ENCODE results near the gene ENPP4.
A peak's percentile ranks its signal among the peaks of the same experiment; 100 is the strongest.
"Not testable (repeated sequence)": the region's sequence is repeated elsewhere in the genome, so short reads cannot be mapped to it uniquely, and the experiment has no call there.

ENPP4 gene

GRCh38 chr6:46134216-46134615 is 4.4 kb downstream of the ENPP4 start:
- no peak for DNase-seq

DNA sequence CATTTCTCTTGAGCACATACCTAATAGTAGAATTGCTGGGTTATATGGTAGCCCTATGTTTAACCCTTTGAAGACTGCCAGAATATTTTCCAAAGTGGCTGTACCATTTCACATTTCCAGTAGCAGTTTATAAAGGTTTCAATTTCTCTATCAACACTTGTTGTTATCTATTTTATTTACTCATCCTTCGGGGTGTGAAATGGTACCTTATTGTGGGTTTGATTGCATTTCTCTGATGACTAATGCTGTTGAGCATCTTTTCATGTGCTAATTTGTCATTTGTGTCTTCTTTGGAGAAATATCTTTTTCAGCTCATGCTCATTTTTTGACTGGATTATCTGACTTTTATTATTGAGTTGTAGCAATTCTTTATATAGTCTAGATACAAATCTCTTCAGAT is 5.4 kb downstream of the ENPP4 start:
- no peak for DNase-seq

GRCh38 chr6:46136831-46137230 is 7.0 kb downstream of the ENPP4 start:
- DNase-seq: no peak

DNA sequence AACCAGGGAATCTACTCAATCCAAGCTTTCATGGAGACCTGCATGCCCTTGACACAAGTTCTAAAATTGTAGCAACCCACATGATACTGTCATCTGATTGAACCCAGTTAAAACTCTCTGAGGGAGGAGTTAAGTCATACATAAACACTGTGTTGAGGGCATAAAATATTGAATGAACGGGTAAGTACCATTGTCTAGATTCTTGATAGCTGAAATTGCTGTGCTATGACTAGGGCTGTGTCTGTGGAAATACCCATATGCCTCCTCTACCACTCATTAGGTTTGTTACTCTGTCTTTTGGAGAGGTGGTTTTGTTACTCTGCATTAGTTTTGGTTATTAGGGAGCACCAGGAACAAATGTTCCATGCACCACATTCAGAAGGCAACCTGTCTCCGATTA is 7.6 kb downstream of the ENPP4 start:
- no peak for DNase-seq

GRCh38 chr6:46138281-46138680 is 8.5 kb downstream of the ENPP4 start:
- no peak for DNase-seq

GRCh38 chr6:46144270-46144669 is 14.5 kb downstream of the ENPP4 start:
- DNase-seq: no peak

GRCh38 chr6:46149066-46149465 is 19.3 kb downstream of the ENPP4 start:
- DNase-seq: not testable (repeated sequence)

GRCh38 chr6:46156701-46157100 is 26.9 kb downstream of the ENPP4 start:
- no peak for DNase-seq

DNA sequence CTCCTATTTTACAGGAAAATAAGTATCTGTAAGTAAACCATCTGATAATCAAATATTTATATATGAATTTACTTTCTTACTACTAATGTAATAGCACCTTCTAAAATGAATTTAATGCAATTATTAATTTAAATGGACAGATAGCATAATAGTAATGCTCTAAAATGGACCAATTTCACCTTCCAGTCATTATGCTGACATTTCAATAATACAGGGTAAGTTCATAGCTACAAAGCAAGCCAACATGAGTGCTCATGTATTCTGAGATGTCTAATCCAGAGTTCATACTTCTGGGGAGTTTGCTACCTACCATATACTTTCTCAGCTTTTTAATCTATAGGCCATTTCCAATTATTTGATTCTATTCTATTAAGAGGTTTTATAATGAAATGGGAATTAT is 29.4 kb downstream of the ENPP4 start:
- DNase-seq: no peak

DNA sequence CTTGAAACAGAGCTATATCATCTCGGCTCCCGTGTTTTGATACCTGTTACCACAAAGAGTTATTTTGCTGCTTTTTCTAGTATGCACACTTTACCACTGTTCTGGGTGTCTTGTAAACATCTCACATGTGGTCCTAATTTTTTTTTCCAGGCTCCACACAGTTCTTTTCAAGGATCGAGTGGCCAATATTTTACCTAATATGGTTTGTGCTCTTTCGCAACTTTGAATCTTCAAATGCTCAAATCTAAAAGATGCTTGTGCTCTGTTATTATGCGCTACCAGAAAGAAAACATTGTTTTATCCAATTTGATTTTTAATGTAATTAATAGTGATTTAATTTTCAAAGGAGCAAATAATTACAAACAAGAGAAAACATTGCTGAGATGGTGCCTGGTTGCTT is 30.3 kb downstream of the ENPP4 start:
- DNase-seq: no peak

DNA sequence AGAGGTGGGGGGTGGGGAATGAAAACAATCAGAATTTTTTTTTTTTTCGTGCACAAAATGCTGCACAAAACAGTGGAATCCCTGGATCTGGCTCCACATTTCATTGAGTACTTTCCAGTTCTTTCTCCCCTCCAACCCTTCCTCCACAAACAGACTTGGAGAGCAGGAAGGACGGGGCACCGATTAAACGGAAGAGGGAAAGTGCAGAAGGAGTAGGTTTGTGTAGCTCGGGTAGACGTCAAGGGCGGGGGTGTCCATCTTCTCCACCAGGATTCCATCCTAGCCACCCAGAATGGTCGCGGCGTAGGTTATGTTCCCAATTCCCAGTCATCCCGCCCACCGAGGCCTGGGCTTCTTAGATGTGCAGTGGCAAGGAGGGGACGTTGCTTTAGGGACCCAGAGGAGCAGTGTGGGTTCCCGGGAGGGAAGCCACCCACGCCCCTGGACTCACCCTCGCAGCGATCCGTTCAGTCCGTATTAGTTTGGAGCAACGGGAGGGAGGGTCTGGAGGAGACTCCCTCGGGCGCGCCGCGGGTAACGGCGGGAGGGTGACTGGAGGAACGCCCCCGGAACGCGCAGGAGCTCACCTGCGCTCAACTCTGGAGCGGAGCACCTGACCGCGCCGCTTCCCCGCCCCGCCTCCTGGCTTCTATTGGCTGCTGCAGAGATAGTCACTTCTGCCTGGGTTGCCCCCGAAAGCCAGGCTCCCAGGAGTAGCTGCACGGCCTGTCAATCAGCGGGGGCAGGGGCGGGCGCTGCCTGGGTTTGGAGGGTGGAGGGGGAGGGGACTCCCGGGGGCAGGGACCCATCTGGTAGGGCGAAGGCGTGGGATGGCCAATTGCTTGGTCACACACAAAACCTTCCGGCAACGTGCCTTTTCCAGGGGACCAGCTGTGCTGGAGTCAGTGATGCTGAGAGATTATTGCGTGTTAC is 40.8 kb downstream of the ENPP4 start, which contains the start of gene ENPP5:
Gene ENPP5 (minus strand): TSS at position 624 of the 933 bp plus-strand sequence. CDS start 2,718 bp downstream, outside the sequence.
- peak; percentile 74 for DNase-seq

- no peak for DNase-seq
Measured at GRCh38 chr6:46172176-46172575, 42.4 kb downstream of the ENPP4 start.

DNA sequence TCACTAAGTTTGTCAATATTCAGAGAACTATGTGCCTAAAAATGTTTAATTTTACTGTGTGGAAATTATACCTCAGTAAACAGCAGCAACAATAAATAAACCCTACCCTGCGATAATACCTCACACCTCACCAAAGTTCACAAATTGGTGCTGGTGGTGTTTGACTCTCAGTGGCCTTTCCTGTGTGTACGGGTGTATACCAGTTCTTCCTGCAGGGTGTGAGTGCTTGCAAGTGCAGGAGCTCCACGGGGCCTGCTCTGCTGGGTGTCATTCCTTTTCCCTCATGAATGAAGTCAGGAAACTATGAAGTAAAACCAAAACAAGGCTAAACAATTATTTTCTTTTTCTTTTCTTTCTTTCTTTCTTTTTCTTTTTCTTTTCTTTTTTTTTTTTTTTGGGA is 45.1 kb downstream of the ENPP4 start:
- DNase-seq: no peak

DNA sequence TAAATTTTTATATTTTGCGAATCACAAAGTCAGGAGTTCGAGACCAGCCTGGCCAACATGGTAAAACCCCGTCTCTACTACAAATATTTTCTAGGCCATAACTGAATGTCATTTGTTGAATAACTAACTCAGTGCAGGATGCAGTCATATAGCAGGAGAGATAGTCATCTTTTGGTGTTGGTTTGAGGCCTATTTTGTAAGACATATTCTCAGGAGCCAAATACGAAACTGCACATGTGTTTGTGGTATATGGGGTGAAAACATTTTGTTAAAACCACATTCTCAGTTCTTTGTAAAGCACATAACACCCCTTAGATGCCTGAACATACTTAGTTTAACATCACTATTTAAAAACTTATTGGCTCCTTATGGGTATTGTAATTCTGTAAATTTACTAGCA is 45.7 kb downstream of the ENPP4 start:
- no peak for DNase-seq

- no peak for DNase-seq
Measured at GRCh38 chr6:46175976-46176375, 46.2 kb downstream of the ENPP4 start.

DNA sequence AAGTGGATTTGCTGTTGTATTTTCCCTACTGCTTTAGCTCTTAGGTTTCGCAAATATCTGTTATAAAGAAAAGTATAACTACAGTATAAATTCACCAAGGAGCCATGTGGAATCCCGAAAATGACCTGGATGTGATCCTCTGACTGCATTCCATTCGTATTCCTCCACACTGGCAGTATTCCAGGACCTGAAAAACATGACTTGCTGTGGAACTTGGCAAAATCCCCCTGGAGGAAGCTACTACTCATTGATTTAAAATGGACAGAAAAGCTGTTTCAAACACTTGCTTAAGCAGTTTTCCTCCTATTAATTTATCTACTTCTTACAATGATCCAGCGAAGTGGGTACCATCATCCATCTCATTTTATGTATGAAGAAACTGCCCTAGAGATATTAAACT is 54.3 kb downstream of the ENPP4 start:
- DNase-seq: no peak

DNA sequence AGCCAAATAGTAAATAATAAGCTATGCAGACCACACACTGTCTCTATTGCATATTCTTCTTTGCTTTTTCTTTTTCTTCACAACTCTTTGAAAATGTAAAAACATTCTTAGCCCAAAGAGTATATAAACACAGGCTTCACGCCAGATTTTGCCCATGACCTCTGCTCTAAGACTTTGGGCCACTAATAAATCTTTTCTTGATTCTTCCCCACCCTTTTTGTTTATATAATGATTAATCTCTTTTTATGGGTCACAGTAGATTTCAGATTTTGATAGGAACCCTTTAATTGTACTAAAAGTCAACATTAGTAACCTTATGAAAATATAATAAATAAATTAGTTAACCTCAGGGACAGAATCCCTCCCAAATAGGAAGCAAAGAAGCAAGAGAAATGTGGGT is 56.8 kb downstream of the ENPP4 start:
- DNase-seq: no peak

- DNase-seq: no peak
Measured at GRCh38 chr6:46189726-46190125, 59.9 kb downstream of the ENPP4 start.

DNA sequence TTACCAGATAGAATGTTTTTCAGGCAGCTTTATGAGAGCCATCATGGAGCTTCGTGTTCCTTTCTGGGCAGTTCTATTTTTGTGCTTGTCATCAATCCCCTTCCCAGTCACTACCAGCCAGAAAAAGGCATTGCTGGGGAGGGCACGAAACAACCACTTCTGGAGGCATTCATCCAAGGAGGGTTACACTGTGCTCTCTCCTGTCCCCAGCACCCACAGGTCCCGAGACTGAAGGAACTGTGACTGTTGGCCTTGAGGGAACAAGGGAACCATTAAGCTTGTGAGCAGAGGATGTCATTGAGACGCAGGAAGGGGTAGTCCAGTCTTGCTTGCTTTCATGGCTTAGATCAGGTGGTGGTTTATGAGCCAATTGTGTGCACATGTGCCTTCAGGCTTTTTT is 61.1 kb downstream of the ENPP4 start:
- DNase-seq: no peak

DNA sequence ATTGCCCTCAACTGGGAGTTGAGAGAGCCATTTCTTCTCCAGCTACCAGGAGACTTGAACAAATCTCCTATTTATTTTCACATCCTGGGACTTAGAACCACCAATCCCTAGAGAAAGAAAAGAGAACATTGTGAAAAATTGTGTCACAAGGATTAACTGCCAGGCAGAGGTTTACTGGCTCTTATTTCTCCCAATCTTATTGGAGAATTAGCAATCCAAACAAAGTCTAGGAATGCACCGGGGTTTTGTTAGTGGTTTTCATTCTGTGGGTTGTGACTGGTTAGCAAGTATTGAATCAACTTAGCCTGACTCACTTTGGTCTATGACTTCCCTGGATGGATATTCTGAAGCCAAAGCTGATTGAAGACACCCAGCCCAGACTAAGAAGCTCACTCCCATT is 62.2 kb downstream of the ENPP4 start:
- no peak for DNase-seq

All from CD4-positive, alpha-beta T cell treated with Interleukin-6 for 4 hours (primary cell).